Calu3 (cell line): ENCODE results near the gene CUTA. TPM values are rescaled to one million over a fixed set of nuclear protein-coding genes. Genes with fewer than 3 reads are reported as not detected.

ENCODE experiments used
- BruUV-seq: library from RNA; stranded (reverse); fragments of 400-500 nt; replicated peaks from 2 replicates; lab custom pipeline; 2021; lab: Mats Ljungman, UMichigan
- CTCF ChIA-PET: fragments of 300-600 bp; sonication (Branson Sonifier 250); formaldehyde crosslinking; loops from one replicate; lab custom pipeline; 2022; ENCODE audit warnings: antibody characterized with exemption; lab: Charles Lee
- DNase-seq: peaks from one replicate; pipeline ENCODE4 v3.0.0; 2022
- H3K27ac Mint-ChIP-seq: one replicate; pipeline ENCODE4 v1.8.0; 2022; ENCODE audit warnings: mixed read lengths; ENCODE audit not compliant: unreplicated experiment
- H3K27me3 Mint-ChIP-seq: one replicate; pipeline ENCODE4 v1.8.0; 2022; ENCODE audit warnings: mixed read lengths; ENCODE audit not compliant: unreplicated experiment
- H3K36me3 Mint-ChIP-seq: one replicate; pipeline ENCODE4 v1.8.0; 2022; ENCODE audit warnings: mild to moderate bottlenecking, moderate library complexity, mixed read lengths; ENCODE audit not compliant: insufficient read depth, unreplicated experiment
- H3K4me1 Mint-ChIP-seq: one replicate; pipeline ENCODE4 v1.8.0; 2022; ENCODE audit warnings: mild to moderate bottlenecking, low read depth, mixed read lengths; ENCODE audit not compliant: unreplicated experiment
- H3K4me3 Mint-ChIP-seq: one replicate; pipeline ENCODE4 v1.8.0; 2022; ENCODE audit warnings: mild to moderate bottlenecking, low read depth, moderate library complexity, mixed read lengths; ENCODE audit not compliant: unreplicated experiment
- H3K9me3 Mint-ChIP-seq: one replicate; pipeline ENCODE4 v1.8.0; 2022; ENCODE audit warnings: low read depth, mixed read lengths; ENCODE audit not compliant: unreplicated experiment
- CTCF ChIP-seq: fragments of 200-600 bp; IDR thresholded peaks from one replicate; pipeline ENCODE4 v1.8.0; 2022; ENCODE audit warnings: antibody characterized with exemption; ENCODE audit not compliant: unreplicated experiment
- intact Hi-C: fragments of 100-400 bp; cut with micrococcal nuclease; formaldehyde crosslinking; loops from one replicate; pipeline ENCODE4 v1.10.0; 2022; ENCODE audit not compliant: unreplicated experiment
- total RNA-seq: library from RNA; stranded (reverse); gene quantifications from 2 replicates; pipeline ENCODE4 v1.2.3, GENCODE V29; 2022

CUTA gene
- total RNA-seq, 1 experiment from 2014 or later: 172 TPM

- BruUV-seq: no TSS peak
- peak overlapping the region; percentile 87 for H3K4me3 Mint-ChIP-seq
Measured at GRCh38 chr6:33412140-33413009, 5.5 kb downstream of the CUTA start.

GRCh38 chr6:33411632-33412005 lies 6.3 kb downstream of the CUTA start:
- no peak for DNase-seq
- CTCF ChIA-PET: no interaction called here
- Mint-ChIP-seq H3K36me3 (peaks cover 85% of the 10 kb centered on the region), H3K4me3 (peak overlapping the region; percentile 87), H3K27me3 (no peaks in the 10 kb centered on the region), H3K4me1 (peaks cover 33% of the 10 kb centered on the region), H3K27ac (peak overlapping the region; percentile 53), H3K9me3 (no peaks in the 10 kb centered on the region)
- BruUV-seq: no TSS peak
- TF ChIP-seq CTCF: no peak
- intact Hi-C loops: no loop called here

More at GRCh38 chr6:33412140-33413009, 5.5 kb downstream of the CUTA start:
- no peaks in the 10 kb centered on the region for H3K9me3 Mint-ChIP-seq
- peaks cover 35% of the 10 kb centered on the region for H3K4me1 Mint-ChIP-seq
- H3K36me3 Mint-ChIP-seq: peaks cover 86% of the 10 kb centered on the region
- no peak for TF ChIP-seq CTCF
- no peak overlapping the region for H3K27ac Mint-ChIP-seq
- DNase-seq: no peak
- no peaks in the 10 kb centered on the region for H3K27me3 Mint-ChIP-seq
- intact Hi-C loops: no loop called here
- CTCF ChIA-PET: no interaction called here

GRCh38 chr6:33410711-33411631 lies 6.9 kb downstream of the CUTA start, which contains the start of gene PHF1:
TSS of gene PHF1 (plus strand) at chr6:33411014. CDS start at chr6:33412264, 1,250 bp downstream.
- Mint-ChIP-seq H3K27me3 (no peaks in the 10 kb centered on the region), H3K4me1 (peaks cover 26% of the 10 kb centered on the region), H3K9me3 (no peaks in the 10 kb centered on the region), H3K4me3 (peak within 1 kb of the TSS; percentile 87), H3K36me3 (peaks cover 85% of the 10 kb centered on the region), H3K27ac (peak within 1 kb of the TSS; percentile 94)
- CTCF ChIA-PET: interaction anchor here (0.6 to 1.5 kb wide), 6 partner anchors 14 to 224 kb away, joined by 3 to 7 read pairs (median 4); partner anchors contain the start of genes RPS18 and ZBTB22
- intact Hi-C loops: no loop called here
- TSS peak; percentile 35 for BruUV-seq
- no peak for TF ChIP-seq CTCF
- no peak for DNase-seq

- DNase-seq: peak; percentile 100
- Mint-ChIP-seq H3K27me3 (no peaks in the 10 kb centered on the region), H3K36me3 (peaks cover 81% of the 10 kb centered on the region), H3K4me3 (peak overlapping the region; percentile 87), H3K9me3 (no peaks in the 10 kb centered on the region), H3K27ac (peak overlapping the region; percentile 94), H3K4me1 (peaks cover 18% of the 10 kb centered on the region)
- CTCF ChIA-PET: interaction anchor here (0.6 to 1.5 kb wide), 9 partner anchors 15 to 236 kb away, joined by 3 to 7 read pairs (median 4); partner anchors contain the start of genes RPS18 and ZBTB22
- BruUV-seq: no TSS peak
- TF ChIP-seq CTCF: no peak
- intact Hi-C loops: no loop called here
Measured at GRCh38 chr6:33410050-33410710, 7.7 kb downstream of the CUTA start.
